ENCODE data around the gene KIF5B.
"Not testable (repeated sequence)": the region's sequence is repeated elsewhere in the genome, so short reads cannot be mapped to it uniquely, and the experiment has no call there.

Gene KIF5B

GRCh38 chr10:32056136-32057035 is at the start of gene KIF5B:
KIF5B (minus strand) TSS chr10:32056425; CDS start chr10:32055973, 452 bp downstream.
- peak; percentile 88 for DNase-seq (ENCODE audit: low read depth)

- DNase-seq (ENCODE audit: low read depth), result no peak
These were observed 49.7 kb upstream of the KIF5B start for GRCh38 chr10:32105782-32106382.

GRCh38 chr10:32104622-32105509 is 48.6 kb upstream of the KIF5B start:
- peak; percentile 66 for DNase-seq (ENCODE audit: low read depth)

DNA sequence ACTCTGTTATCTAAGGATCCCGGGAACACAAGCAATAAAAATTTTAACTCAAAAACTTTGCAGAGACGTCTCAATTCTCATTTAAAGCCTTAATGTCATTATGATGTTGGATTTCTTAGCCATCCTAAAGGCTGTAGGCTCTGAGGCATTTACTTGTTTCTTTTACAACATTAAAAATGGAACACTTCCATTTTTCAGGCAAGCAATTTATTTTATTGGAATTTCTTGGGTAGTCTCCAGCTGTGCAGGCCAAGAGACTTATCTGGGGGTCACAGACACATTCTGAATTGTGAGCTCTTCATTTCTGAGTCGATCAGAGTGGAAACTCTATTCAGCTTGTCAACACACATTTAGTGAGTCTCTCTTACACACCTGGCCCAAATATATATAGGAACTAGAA is 48.0 kb upstream of the KIF5B start:
- DNase-seq (ENCODE audit: low read depth), result peak; percentile 71

- DNase-seq (ENCODE audit: low read depth), result no peak
These were observed 47.5 kb upstream of the KIF5B start for GRCh38 chr10:32103721-32104120.

GRCh38 chr10:32098566-32099259 is 42.5 kb upstream of the KIF5B start:
- not testable (repeated sequence) for DNase-seq (ENCODE audit: low read depth)

- peak; percentile 27 for DNase-seq (ENCODE audit: low read depth)
These were observed 39.0 kb upstream of the KIF5B start for GRCh38 chr10:32095116-32095733.

- DNase-seq (ENCODE audit: low read depth), result no peak
These were observed 37.4 kb upstream of the KIF5B start for GRCh38 chr10:32093650-32094049.

DNA sequence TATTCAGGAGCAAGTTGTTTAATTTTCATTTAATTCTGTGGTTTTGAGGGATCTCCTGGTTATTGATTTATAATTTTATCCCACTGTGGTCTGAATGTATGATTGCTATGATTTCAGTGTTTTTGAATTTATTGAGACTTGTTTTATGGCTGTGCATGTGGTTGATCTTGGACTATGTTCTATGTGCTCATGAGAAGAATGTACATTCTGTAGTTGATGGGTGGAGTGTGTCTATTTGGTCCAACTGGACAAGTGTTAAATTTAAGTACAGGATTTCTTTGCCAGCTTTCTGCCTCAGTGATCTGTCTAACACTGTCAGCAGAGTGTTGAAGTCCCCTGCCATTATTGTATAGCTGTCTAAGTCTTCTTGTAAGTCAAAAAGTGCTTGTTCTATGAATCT is 34.8 kb upstream of the KIF5B start:
- DNase-seq (ENCODE audit: low read depth), result no peak

- peak; percentile 17 for DNase-seq (ENCODE audit: low read depth)
These were observed 28.1 kb upstream of the KIF5B start for GRCh38 chr10:32084185-32084851.

DNA sequence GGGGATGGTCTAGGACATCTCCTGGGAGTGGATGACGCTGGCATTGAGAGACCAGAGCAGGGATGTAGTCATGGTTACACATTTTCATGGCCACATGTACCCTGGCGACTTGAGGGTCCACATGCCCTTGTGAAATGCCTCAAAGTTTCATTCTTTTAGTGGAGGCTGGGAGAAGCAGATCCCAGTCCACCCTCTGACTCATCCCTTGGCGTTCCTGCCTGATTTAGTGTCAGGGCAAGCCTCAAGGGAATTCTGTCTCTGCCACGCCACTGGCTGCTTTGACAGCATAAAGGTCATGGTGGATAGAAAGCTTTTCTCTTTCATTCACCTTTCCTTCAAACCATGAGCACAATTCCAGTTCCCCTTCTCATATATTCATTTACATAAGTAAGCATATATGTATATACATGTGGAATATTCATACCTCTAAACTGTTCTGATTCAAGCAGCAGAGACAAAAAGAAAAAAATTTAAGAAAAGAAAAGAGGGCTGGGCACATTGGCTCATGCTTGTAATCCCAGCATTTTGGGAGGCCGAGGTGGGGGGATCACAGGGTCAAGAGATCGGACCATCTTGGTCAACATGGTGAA is 21.8 kb upstream of the KIF5B start:
- DNase-seq (ENCODE audit: low read depth), result peak; percentile 91

DNA sequence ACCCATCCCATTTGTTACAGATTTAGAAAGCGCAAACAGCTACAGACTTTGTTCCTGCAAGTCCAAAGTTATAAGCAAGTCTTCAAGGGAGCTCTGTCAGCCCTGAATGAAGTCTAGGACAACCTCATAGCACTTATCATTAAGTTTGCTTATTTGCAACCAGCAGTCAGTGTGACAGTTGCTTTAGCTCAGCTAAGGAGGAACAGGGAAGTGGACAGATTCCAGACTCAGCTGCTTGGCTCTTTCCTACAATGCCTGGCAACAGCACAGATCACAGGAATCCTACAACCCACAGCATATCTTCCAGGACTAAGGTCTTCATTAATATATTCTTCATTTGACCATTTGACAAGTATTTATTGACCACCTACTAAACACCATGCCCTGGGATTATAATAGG is 17.4 kb upstream of the KIF5B start:
- DNase-seq (ENCODE audit: low read depth), result peak; percentile 28

- DNase-seq (ENCODE audit: low read depth), result no peak
These were observed 16.9 kb upstream of the KIF5B start for GRCh38 chr10:32073128-32073527.

DNA sequence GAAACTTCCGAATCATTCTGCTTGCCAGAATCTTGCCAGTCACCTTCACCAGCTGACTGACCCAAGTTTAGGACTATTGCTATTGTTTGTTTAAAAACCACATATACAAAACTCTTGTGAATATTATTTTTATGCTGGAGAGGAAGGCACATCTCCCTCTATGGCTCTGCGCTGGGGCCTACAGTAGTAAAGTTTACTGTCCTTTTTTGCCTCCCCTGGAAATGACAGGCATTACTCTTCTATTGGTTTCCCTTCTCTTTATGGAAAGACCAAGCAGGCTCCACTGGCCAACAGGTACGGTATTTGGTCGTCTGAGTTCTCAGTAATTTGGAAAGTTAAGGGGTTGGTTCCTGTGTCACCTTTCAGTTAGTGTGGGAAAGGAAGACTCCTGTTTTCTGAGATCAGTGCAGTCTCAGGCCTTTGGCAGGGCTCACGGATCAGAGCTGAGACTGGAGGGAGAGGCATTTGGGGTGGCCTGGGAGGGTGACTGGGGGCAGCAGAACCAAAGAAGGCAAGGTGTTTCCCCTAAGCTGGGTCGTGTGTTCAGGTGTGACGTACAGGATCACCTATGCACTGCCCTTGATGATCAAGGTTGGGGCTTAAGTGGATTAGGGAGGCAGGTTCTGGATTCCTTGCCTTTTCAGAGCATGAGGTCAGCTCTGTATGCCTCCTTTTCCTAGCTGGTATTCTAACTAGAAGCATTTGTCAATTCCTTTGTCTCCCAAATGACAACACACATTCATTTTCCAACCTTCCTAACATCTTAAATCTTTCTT is 16.0 kb upstream of the KIF5B start:
- DNase-seq (ENCODE audit: low read depth), result no peak

DNA sequence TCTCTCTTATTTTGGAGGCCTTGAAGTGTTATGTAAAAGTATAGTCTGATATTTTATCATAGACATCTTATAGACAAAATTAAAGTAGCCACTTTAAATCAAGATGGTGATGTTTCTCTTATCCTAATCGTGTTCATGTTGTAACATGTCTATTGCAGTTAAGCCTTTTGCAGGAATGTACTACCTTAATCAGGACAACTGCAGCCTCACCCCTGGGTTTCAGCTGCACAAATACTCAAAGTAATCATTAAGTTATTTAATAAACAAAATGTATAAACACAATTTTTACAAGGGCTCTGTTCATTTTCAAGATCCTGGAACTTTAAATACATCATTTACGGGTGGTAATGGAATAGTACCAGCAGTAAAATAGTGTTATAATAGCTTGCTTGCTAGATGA is 14.4 kb upstream of the KIF5B start:
- no peak for DNase-seq (ENCODE audit: low read depth)

DNA sequence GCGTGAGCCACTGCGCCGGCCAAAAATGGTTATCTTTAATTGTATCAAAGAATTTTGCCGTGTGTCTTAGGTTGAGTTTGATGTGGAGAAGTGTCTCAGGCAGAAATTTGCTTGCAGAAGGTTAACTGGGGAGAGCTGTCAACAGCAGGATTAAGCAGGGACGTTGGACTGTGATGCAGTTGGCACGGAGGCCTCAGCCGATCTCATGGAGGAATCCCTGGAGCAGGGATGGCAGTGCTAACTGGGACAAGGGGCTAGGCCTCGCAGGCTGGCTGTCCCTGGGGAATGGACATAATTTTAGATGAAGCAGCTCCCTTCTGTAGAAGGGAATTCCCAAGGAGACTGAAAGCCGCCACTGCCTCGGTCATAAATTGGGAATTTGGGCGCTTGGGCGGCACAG is 12.3 kb upstream of the KIF5B start:
- no peak for DNase-seq (ENCODE audit: low read depth)

GRCh38 chr10:32067931-32068330 is 11.7 kb upstream of the KIF5B start:
- DNase-seq (ENCODE audit: low read depth), result not testable (repeated sequence)

GRCh38 chr10:32065856-32066255 is 9.6 kb upstream of the KIF5B start:
- peak; percentile 71 for DNase-seq (ENCODE audit: low read depth)

DNA sequence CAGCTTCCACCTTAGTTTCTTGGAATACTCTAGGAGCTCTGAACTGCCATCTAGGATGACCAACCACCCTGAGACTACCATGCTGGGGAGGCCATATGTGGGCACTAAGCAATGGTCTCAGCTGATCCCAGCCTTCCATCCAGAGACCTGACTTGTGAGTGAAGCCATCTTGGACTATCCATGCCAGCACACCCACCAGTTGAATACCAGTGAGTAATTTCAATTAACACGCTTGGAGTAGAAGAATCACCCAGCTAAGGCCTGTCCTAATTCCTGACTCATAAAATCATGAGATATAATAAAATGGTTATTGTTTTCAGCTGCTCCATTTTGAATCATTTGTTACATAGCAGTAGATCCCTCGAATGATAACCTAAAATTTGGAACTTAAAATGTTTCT is 5.2 kb upstream of the KIF5B start:
- no peak for DNase-seq (ENCODE audit: low read depth)

GRCh38 chr10:32060347-32060746 is 4.1 kb upstream of the KIF5B start:
- no peak for DNase-seq (ENCODE audit: low read depth)

All from EH (cell line).